Adrenal gland (tissue), 12 donors: ENCODE data around the gene CTNND2. TPM values are rescaled to one million over a fixed set of nuclear protein-coding genes. Genes with fewer than 3 reads are reported as not detected.

Experiments used
- DNase-seq, 7 donors: peaks; one replicate each; pipeline ENCODE4 v3.0.0-alpha.2; 2019 to 2020
- H3K27ac ChIP-seq, 5 donors: fragments of 200-600 bp; sonication (generic) in 4 of 5; 1 replicate in 3 of 5; 2 replicates in 2 of 5; pipeline versions ENCODE4 v1.5.1 to v1.8.0; 2016 to 2020; ENCODE audit warnings: mild to moderate bottlenecking in 1 of 5
- H3K27me3 ChIP-seq: fragments of 200-600 bp; 2 replicates; pipeline ENCODE4 v1.8.0; 2021
- H3K36me3 ChIP-seq, 2 donors: fragments of 200-600 bp; replicated peaks in 1 of 2; 1 replicate in 1 of 2; 2 replicates in 1 of 2; pipeline versions ENCODE4 v1.5.1 to v1.8.0; 2018 to 2022
- H3K4me1 ChIP-seq, 2 donors: fragments of 200-600 bp; replicated peaks in 1 of 2; 1 replicate in 1 of 2; 2 replicates in 1 of 2; pipeline versions ENCODE4 v1.5.1 to v1.8.0; 2018 to 2021
- H3K4me3 ChIP-seq, 4 donors: fragments of 200-600 bp; sonication (generic) in 3 of 4; one replicate each; pipeline ENCODE4 v1.5.1; 2016 to 2018
- H3K9me3 ChIP-seq, 3 donors: fragments of 200-600 bp; sonication (generic) in 1 of 3; replicated peaks in 1 of 3; 1 replicate in 2 of 3; 2 replicates in 1 of 3; pipeline versions ENCODE4 v1.5.1 to v1.8.0; 2016 to 2021
- POLR2A ChIP-seq, 2 donors: fragments of 450-650 bp; IDR thresholded peaks; one replicate each; pipeline ENCODE4 v1.6.1; 2017; ENCODE audit warnings: antibody characterized with exemption in 2 of 2, mild to moderate bottlenecking in 2 of 2, moderate library complexity in 1 of 2
- WGBS, 4 donors: extraction: QIAGEN DNeasy Blood & Tissue Kit in 2 of 4; methylation state at CpG; one replicate each; pipeline versions ENCODE4 v1.1.5 to v1.1.7; 2013 to 2017; 5-methylcytosine and 5-hydroxymethylcytosine counted together
- intact Hi-C, 2 donors: fragments of 100-400 bp; cut with DNase I; formaldehyde crosslinking; loops; one replicate each; pipeline versions ENCODE4 v1.14.1 to v1.15.0; 2022 to 2023
- polyA plus RNA-seq, 3 donors: library from polyadenylated mRNA; stranded (reverse); fragments of 200-250 nt in 2 of 3; fragments of 350-450 nt in 1 of 3; fragmentation: Illumina TruSeq in 1 of 3; extraction: RNeasy Lipid Tissue Mini Kit (QIAGEN cat#74804) in 1 of 3; gene quantifications; one replicate each; pipeline ENCODE4 v1.2.3, GENCODE V29; 2013 to 2014
- total RNA-seq, 9 donors: library from RNA; depleted of rRNA in 4 of 9; stranded (reverse); fragments of >200 nt in 4 of 9; fragments of 120-200 nt in 1 of 9; fragmentation: NEBNext Ultra II Directional in 1 of 9; extraction: Animal tissue kit (Norgen Biotek cat#: 25700) in 1 of 9; gene quantifications; one replicate each; pipeline versions ENCODE4 v1.1.0 to v1.2.4, GENCODE V29; 2013 to 2023
- TF ChIP-seq, protein P1 (sequence below), 6 experiments: fragments of 450-650 bp in 4 of 6; fragments of 200-600 bp in 2 of 6; sonication (generic) in 1 of 6; IDR thresholded peaks; 1 replicate in 5 of 6; 2 replicates in 1 of 6; pipeline versions ENCODE4 v1.5.1 to v1.8.0; 2016 to 2021; ENCODE audit warnings: antibody characterized with exemption in 6 of 6, mild to moderate bottlenecking in 2 of 6, moderate library complexity in 1 of 6
- donor health status: healthy with polysubstance abuse.
- donor health status: Bipolar disorder and iron deficiency.
- donor health status: DM: yes; HTN: yes; CAD: no.
- donor health status: DM: no; HTN: no; CAD: no.
- donor health status: DM: no; HTN: no; CAD: no.
- donor health status: DM: yes; HTN: yes; CAD: no.

CTNND2 gene
- total and polyA plus RNA-seq, 12 donors, result 0.34 to 4.2 (median 1.1) TPM; not detected in 1

DNA sequence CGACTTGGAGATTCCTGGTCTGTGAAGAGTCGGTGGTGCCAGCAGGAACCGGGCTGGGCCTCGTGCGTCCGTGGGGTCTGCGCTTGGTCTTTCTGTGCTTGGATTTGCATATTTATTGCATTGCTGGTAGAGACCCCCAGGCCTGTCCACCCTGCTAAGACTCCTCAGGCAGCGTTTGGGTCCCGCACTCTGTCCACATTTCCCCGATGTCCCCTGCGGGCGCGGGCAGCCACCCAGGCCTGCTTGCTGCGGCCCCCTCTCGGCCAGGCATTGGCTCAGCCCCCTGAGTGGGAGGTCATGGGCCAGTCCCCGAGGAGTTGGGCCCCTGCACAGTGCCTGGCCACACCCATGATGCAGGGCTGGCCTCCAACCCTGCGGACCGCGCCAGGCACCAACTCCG lies 27.4 kb upstream of the CTNND2 start:
- no peaks in the 10 kb centered on the region for H3K4me1 ChIP-seq
- H3K4me3 ChIP-seq, result no peak overlapping the region
- H3K27ac ChIP-seq, result no peak overlapping the region
- TF ChIP-seq, protein P1, sequence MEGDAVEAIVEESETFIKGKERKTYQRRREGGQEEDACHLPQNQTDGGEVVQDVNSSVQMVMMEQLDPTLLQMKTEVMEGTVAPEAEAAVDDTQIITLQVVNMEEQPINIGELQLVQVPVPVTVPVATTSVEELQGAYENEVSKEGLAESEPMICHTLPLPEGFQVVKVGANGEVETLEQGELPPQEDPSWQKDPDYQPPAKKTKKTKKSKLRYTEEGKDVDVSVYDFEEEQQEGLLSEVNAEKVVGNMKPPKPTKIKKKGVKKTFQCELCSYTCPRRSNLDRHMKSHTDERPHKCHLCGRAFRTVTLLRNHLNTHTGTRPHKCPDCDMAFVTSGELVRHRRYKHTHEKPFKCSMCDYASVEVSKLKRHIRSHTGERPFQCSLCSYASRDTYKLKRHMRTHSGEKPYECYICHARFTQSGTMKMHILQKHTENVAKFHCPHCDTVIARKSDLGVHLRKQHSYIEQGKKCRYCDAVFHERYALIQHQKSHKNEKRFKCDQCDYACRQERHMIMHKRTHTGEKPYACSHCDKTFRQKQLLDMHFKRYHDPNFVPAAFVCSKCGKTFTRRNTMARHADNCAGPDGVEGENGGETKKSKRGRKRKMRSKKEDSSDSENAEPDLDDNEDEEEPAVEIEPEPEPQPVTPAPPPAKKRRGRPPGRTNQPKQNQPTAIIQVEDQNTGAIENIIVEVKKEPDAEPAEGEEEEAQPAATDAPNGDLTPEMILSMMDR (IDR thresholded peaks at IDR 0.05), result no peak
- TF ChIP-seq POLR2A (IDR thresholded peaks at IDR 0.05), result no peak
- no peak for DNase-seq
- no peaks in the 10 kb centered on the region for H3K36me3 ChIP-seq
- 86 to 93% (median 90%) methylated on average over 8 to 20 of the region's 20 CpGs for WGBS, 4 donors
- no peaks in the 10 kb centered on the region for H3K9me3 ChIP-seq
- H3K27me3 ChIP-seq, result no peaks in the 10 kb centered on the region
- intact Hi-C loops, result no loop called here

DNA sequence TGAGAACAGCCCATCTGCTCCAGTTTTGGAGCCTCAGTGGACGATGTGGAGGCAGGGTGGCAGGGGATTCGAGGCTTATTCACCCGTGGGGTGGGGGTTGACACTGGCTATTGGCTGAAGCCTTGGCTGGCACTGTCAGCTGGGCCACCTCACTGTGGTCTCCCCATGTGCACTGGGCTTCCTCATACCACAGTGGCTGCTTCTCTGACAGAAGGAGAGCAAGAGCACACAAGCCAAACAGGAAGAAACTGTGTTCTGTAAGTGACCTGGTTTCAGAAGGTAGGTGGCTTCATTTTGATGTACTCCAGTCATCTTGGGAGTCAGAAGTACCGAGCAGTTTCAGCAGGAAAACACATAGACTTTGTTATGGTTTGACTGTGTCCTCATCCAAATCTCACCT lies 24.7 kb upstream of the CTNND2 start:
- TF ChIP-seq POLR2A (IDR thresholded peaks at IDR 0.05), result no peak
- TF ChIP-seq, protein P1 (IDR thresholded peaks at IDR 0.05), result no peak
- Histone ChIP-seq H3K27ac (no peak overlapping the region), H3K36me3 (no peaks in the 10 kb centered on the region), H3K27me3 (no peaks in the 10 kb centered on the region), H3K9me3 (no peaks in the 10 kb centered on the region), H3K4me3 (no peak overlapping the region), H3K4me1 (no peaks in the 10 kb centered on the region)
- no peak for DNase-seq
- intact Hi-C loops, result no loop called here
- WGBS, 4 donors, result 47 to 62% (median 57%) methylated on average over 4 of the region's 4 CpGs

DNA sequence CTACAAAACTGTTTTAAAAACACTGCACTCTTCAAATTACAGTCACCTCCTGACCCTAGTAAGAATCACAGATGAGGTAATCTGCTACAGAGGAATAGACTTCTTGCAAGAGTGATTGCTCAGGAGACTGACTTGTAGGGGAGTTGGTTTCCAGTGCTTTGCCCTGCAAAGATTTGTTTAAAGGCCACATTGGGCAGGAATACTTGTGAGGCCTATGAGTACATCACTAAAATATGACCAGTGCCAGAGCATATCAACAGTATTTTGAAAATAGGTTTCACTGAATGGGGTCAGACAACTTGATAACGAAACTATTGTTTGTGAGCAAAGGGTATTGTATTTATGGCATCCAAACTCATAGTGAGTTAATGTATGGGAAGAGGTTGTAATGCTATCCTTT lies 21.5 kb upstream of the CTNND2 start:
- intact Hi-C loops, result no loop called here
- DNase-seq, result no peak
- WGBS, 4 donors, result 56 to 86% (median 64%) methylated on average over 1 of the region's 1 CpG
- TF ChIP-seq, protein P1 (IDR thresholded peaks at IDR 0.05), result no peak
- Histone ChIP-seq H3K4me3 (no peak overlapping the region), H3K27ac (no peak overlapping the region), H3K27me3 (no peaks in the 10 kb centered on the region), H3K36me3 (no peaks in the 10 kb centered on the region), H3K9me3 (no peaks in the 10 kb centered on the region), H3K4me1 (no peaks in the 10 kb centered on the region)

DNA sequence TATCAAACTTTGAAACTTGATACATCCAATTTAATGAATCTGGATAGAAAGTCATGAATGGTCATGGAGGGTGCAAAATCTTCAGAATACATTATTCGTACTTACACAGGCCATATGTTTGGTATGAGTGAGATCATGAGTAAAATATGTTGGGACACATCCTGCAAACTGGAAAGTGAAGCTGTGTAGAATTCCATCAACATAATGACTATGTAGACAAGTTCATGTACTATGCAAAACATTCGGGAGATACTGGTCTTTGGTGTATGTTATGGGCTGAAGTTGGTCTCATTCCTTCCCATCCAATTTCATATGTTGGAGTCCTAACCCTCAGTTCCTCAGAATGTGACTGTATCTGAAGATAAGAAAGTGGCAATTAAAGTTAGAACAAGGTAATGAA lies 18.1 kb upstream of the CTNND2 start:
- no peak overlapping the region for H3K4me3 ChIP-seq
- intact Hi-C loops, result no loop called here
- H3K27ac ChIP-seq, result no peak overlapping the region
- H3K9me3 ChIP-seq, result no peaks in the 10 kb centered on the region
- no peaks in the 10 kb centered on the region for H3K4me1 ChIP-seq
- no peak for TF ChIP-seq POLR2A (IDR thresholded peaks at IDR 0.05)
- TF ChIP-seq, protein P1 (IDR thresholded peaks at IDR 0.05), result no peak
- DNase-seq, result no peak
- no peaks in the 10 kb centered on the region for H3K36me3 ChIP-seq
- WGBS, 4 donors, result 72 to 78% (median 78%) methylated on average over 2 of the region's 2 CpGs
- no peaks in the 10 kb centered on the region for H3K27me3 ChIP-seq
